LNCaP clone FGC (cell line): Measurements from ENCODE around the gene BECN2.

Experiments
- DNase-seq: peaks from one replicate; pipeline ENCODE4 v3.0.0-alpha.2; 2011; ENCODE audit warnings: low read depth
- H3K4me3 ChIP-seq: 2 replicates; pipeline ENCODE4 v1.5.1; 2011; ENCODE audit warnings: mild to moderate bottlenecking, low read depth, low read length, control low read depth
- CTCF ChIP-seq: IDR thresholded peaks from 2 replicates; pipeline ENCODE4 v1.5.1; 2012; ENCODE audit warnings: mild to moderate bottlenecking; ENCODE audit not compliant: control insufficient read depth, insufficient read depth; ENCODE audit errors: extremely low read depth

Gene BECN2

GRCh38 chr1:241927321-241927720, 30.2 kb upstream of the BECN2 start:
- TF ChIP-seq CTCF = no peak
- DNase-seq = no peak

GRCh38 chr1:241932845-241933244, 24.7 kb upstream of the BECN2 start:
- TF ChIP-seq CTCF = no peak
- DNase-seq = no peak
- no peak overlapping the region for H3K4me3 ChIP-seq

More at GRCh38 chr1:241927321-241927720, 30.2 kb upstream of the BECN2 start:
- no peak overlapping the region for H3K4me3 ChIP-seq

- no peak for DNase-seq
- TF ChIP-seq CTCF = no peak
- H3K4me3 ChIP-seq = no peak overlapping the region
Observed at GRCh38 chr1:241934201-241934848, 23.2 kb upstream of the BECN2 start.

GRCh38 chr1:241934866-241935265, 22.7 kb upstream of the BECN2 start:
- no peak overlapping the region for H3K4me3 ChIP-seq
- TF ChIP-seq CTCF = no peak
- DNase-seq = no peak

- no peak for DNase-seq
- no peak for TF ChIP-seq CTCF
- H3K4me3 ChIP-seq = no peak overlapping the region
Observed at GRCh38 chr1:241939798-241940197, 17.8 kb upstream of the BECN2 start.

- TF ChIP-seq CTCF = no peak
- DNase-seq = no peak
- H3K4me3 ChIP-seq = no peak overlapping the region
Observed at GRCh38 chr1:241942738-241943137, 14.8 kb upstream of the BECN2 start.

- no peak for TF ChIP-seq CTCF
- peak overlapping the region; percentile 48 for H3K4me3 ChIP-seq
- DNase-seq = no peak
Observed at GRCh38 chr1:241944300-241944699, 13.3 kb upstream of the BECN2 start.
